GM12801 (cell line): ENCODE measurements around the gene ELFN1.

Source experiments
- CTCF ChIP-seq: IDR thresholded peaks from one replicate; pipeline ENCODE4 v1.5.1; 2011; ENCODE audit warnings: control low read depth; ENCODE audit not compliant: insufficient read length; ENCODE audit errors: extremely low read depth

Gene ELFN1

GRCh38 chr7:1708596-1709251 is 38.6 kb downstream of the ELFN1 start:
- no peak for TF ChIP-seq CTCF

DNA sequence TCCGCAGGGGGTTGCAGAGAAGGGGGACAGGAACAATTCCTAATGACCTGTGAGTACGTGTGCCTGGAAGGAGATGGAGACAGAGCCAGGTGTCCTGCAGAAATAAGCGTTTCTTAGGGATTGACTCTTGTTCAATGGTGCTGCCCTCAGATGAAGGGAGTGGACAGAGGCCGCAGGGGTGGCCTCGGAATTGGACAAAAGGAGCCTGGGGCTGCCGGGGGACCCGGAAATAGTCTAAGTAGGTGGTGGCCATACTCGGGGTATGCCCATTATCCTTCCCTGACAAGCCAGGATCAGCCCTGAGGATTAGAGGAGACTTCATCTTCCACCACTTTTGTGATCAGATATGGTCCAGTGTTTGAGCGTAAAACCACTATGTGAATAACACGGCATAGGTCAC is 39.2 kb downstream of the ELFN1 start:
- no peak for TF ChIP-seq CTCF

DNA sequence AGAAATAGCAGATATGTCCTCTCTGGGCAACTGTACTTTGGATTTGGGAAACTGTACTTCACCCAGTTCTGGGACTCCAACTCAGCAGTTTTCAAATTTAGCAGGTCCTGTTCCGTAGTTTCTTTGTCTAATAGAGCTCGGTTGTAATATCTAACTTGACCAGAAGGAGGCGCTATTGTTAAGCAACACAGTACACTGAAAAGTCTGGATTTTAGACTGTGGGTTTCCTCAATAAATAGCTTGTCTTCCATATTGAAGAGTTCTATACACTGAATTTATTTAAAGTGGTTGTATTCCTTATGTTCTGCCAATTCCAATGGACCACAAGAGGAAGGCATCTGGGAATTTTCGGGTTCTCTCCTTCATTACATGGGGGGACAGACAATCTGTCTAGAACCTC is 39.8 kb downstream of the ELFN1 start:
- TF ChIP-seq CTCF = no peak

- no peak for TF ChIP-seq CTCF
These were observed 40.9 kb downstream of the ELFN1 start for GRCh38 chr7:1710936-1711335.

- no peak for TF ChIP-seq CTCF
These were observed 42.9 kb downstream of the ELFN1 start for GRCh38 chr7:1712907-1713501.

DNA sequence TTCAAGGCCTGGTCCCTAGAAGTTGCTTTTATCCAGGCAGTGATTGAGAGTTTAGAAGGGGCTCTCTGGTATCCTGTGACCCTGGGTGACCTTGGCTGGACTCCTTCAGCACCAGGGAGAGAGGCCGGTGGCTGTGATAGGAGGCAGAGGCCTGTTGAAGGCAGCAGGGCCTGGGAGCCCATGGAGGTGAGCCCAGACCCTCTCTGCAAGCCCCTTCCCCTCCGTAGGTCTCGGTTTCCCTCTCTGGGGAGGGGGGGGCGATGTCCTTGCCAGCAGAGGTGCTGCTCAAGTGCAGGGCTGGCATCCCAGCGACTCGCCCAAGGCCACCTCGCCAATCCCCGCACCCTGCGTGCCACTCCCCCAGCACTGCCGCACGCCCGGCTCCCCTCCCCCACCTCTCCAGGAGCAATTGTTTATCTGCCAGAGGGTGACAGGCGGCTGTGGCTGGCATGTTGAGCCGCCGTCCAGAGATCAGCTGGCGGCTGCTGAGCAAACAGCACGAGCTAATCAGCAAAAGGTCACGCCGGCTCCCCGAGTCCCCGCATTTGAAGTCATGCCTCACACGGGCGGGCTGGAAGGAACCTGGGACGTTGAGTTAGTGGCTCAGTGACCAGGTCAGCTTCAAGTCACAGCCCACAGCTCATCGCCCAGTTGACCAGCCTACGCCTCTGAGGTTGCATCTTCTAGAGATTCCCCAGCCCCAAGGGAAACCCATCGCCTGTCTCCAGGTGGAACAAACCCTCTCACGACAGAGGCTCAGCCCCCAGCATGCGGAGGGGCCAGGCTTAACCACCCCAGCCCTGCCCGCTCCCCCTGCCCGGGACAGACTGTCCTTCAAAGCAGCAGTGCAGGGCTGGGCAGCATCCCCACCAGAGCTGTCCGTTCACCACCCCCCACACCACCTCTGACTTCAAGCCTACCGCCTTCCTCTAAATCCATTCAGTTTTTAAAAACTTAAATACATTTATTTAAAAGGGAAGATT is 43.7 kb downstream of the ELFN1 start:
- TF ChIP-seq CTCF = no peak

DNA sequence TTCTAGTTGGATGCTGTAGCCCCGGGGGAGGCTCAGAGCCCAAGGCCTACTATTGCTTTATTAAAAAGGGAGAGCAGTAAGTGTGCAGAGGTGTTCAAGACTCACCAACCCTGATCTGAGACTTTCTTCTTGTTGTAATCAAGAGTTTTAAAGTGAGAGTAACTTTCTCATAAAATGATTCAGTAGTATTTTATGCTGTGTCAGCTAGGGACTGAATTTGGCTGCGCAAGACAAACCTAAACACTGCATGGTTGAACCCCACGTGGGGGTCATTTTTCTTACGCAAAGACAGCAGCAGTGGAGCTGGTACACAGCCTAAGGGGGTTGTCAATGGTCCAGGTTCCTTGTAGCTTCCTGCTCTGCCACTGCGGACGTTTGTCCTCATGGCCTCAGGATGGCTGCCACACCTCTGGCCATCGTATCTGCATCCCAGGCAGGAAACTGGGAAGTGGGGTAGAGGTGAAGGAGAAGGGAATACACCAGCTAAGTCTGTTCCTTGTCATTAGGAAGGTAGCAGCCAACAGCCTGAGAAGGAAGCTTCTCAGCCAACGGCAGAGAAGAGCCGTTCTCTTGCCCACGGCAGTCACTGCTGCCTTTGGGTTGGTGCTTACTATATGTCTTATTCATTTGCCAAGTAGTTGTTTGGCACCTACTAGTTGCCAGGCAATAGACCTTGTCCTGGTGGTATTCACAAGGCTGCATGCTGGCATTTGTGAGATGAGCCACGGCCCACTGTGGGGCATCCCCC is 44.7 kb downstream of the ELFN1 start:
- no peak for TF ChIP-seq CTCF
